Glomerular visceral epithelial cell (primary cell): ENCODE measurements around the gene QRICH2.
"Not testable (repeated sequence)": the region's sequence is repeated elsewhere in the genome, so short reads cannot be mapped to it uniquely, and the experiment has no call there.

Source experiments
- DNase-seq: peaks from one replicate; pipeline ENCODE4 v3.0.0-alpha.2; 2016; ENCODE audit errors: extremely low spot score

The QRICH2 gene

GRCh38 chr17:76246080-76247066 is 61.7 kb downstream of the QRICH2 start:
- peak; percentile 11 for DNase-seq

- DNase-seq, result not testable (repeated sequence)
These were observed 63.4 kb downstream of the QRICH2 start for GRCh38 chr17:76244721-76245120.

- DNase-seq, result no peak
These were observed 64.0 kb downstream of the QRICH2 start for GRCh38 chr17:76243826-76244679.

- DNase-seq, result no peak
These were observed 66.3 kb downstream of the QRICH2 start for GRCh38 chr17:76241691-76242255.

- no peak for DNase-seq
These were observed 66.9 kb downstream of the QRICH2 start for GRCh38 chr17:76241204-76241538.

GRCh38 chr17:76240461-76241203 is 67.4 kb downstream of the QRICH2 start, which contains the start of gene RNF157:
TSS of gene RNF157 (minus strand) at chr17:76240493. CDS start at chr17:76240240, 253 bp downstream.
- peak; percentile 63 for DNase-seq

GRCh38 chr17:76239538-76240274 is 68.4 kb downstream of the QRICH2 start:
- no peak for DNase-seq

- no peak for DNase-seq
These were observed 69.1 kb downstream of the QRICH2 start for GRCh38 chr17:76238847-76239537.

GRCh38 chr17:76237859-76238313 is 70.2 kb downstream of the QRICH2 start:
- peak; percentile 58 for DNase-seq

GRCh38 chr17:76236603-76237002 is 71.5 kb downstream of the QRICH2 start:
- no peak for DNase-seq

- DNase-seq, result no peak
These were observed 72.2 kb downstream of the QRICH2 start for GRCh38 chr17:76235883-76236282.

GRCh38 chr17:76234354-76234679 is 73.8 kb downstream of the QRICH2 start:
- no peak for DNase-seq

- no peak for DNase-seq
These were observed 74.3 kb downstream of the QRICH2 start for GRCh38 chr17:76233588-76234353.

GRCh38 chr17:76232342-76232741 is 75.7 kb downstream of the QRICH2 start:
- no peak for DNase-seq

GRCh38 chr17:76226749-76227148 is 81.3 kb downstream of the QRICH2 start:
- not testable (repeated sequence) for DNase-seq

- DNase-seq, result not testable (repeated sequence)
These were observed 82.5 kb downstream of the QRICH2 start for GRCh38 chr17:76225373-76226086.
